ENCODE results near the gene CZIB. TPM values are rescaled to one million over a fixed set of nuclear protein-coding genes. Genes with fewer than 3 reads are reported as not detected.

Gene CZIB
- total RNA-seq, 1 donor from 2014 or later = 60.2 TPM

DNA sequence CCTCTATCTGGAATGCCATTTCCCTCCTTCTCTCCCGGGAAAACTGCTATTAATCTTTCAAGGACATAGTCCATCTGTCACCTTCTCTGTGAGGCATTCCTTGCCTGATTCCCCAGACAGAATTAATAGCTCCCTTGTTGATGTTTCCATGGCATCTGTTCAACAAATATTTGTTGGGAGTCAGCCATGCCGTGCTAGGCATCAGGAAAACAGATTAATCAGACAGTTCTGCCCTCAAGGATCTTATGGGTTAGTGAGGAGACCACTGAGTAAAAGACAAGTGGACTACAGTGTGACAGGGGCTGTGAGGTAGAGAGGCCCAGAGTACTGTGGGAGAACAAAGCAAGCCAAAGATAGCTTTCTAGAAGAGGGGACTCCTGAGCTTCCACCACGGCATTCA lies 29.3 kb upstream of the CZIB start:
- intact Hi-C loops (cut with DNase I) = no loop called here
- DNase-seq = no peak

DNA sequence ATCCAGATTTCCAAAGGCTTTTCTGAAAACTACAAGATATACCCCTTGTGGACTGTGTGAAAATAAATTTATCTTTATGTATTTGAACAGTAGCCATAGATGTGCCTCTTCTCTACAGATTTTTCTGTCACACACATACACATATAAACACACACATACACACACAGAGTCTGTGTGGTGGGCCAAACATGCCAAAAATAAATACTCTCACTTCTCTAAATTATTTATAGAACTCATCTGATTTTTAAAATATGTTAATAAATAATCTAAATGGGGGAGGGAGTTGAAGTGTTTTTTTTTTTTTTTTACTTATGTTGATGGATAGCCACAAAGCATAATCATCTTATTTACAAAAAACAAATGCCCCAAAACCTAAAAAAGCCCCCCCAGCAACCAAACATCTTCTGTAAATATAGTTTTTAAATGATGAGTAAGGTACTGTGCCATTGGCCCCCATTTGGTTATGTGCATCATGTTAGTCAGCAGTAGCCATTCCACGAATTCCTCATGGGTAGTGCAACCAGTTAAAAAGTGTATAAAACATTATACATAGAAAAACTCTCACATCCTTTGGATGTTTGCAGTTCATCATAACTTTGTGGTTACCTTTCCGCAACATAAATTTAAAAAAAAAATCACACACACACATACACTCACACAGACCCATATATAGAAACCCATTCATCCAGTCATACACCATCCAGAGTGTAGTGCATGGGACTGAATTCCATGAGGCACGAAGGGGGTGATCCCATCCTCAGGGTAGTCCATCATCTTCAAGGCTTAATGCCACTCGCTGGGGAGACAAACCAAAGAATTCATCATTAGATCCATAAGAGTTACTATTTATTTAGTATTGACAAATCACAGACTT lies 26.1 kb upstream of the CZIB start:
- Histone ChIP-seq H3K36me3 (no peaks in the 10 kb centered on the region), H3K4me3 (no peak overlapping the region), H3K27ac (no peak overlapping the region), H3K27me3 (ENCODE audit: low read depth) (no peaks in the 10 kb centered on the region), H3K4me1 (no peaks in the 10 kb centered on the region), H3K9me3 (no peaks in the 10 kb centered on the region)
- DNase-seq (no peak), ATAC-seq (no peak)
- TF ChIP-seq, protein P1, sequence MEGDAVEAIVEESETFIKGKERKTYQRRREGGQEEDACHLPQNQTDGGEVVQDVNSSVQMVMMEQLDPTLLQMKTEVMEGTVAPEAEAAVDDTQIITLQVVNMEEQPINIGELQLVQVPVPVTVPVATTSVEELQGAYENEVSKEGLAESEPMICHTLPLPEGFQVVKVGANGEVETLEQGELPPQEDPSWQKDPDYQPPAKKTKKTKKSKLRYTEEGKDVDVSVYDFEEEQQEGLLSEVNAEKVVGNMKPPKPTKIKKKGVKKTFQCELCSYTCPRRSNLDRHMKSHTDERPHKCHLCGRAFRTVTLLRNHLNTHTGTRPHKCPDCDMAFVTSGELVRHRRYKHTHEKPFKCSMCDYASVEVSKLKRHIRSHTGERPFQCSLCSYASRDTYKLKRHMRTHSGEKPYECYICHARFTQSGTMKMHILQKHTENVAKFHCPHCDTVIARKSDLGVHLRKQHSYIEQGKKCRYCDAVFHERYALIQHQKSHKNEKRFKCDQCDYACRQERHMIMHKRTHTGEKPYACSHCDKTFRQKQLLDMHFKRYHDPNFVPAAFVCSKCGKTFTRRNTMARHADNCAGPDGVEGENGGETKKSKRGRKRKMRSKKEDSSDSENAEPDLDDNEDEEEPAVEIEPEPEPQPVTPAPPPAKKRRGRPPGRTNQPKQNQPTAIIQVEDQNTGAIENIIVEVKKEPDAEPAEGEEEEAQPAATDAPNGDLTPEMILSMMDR (IDR thresholded peaks at IDR 0.05) = no peak
- intact Hi-C loops (cut with DNase I) = no loop called here

More for the DNA sequence above, 29.3 kb upstream of the CZIB start:
- no peaks in the 10 kb centered on the region for H3K27me3 ChIP-seq (ENCODE audit: low read depth)
- no peak overlapping the region for H3K27ac ChIP-seq
- no peaks in the 10 kb centered on the region for H3K36me3 ChIP-seq
- no peaks in the 10 kb centered on the region for H3K4me1 ChIP-seq
- H3K4me3 ChIP-seq = no peak overlapping the region
- TF ChIP-seq, protein P1 (IDR thresholded peaks at IDR 0.05) = no peak
- no peak for ATAC-seq
- no peaks in the 10 kb centered on the region for H3K9me3 ChIP-seq

DNA sequence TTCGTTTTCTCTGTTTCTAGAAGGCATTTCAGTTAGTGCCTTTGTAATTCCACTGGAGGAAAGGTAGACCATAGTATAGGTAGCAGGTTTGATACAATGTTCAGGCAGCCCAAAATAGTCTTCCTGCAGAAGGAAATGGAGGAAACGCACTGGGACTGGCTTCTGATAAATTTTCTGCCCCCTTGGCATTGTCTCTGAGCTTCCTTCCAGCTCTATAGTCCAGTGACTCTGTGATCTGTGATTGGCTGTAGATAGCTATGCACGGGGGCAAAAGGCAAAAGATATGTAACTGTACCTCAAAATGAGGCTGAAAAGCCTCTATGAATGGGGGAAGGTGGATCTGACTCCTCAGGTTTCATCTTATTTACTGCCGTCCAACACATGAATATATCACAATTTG lies 23.7 kb upstream of the CZIB start:
- Histone ChIP-seq H3K9me3 (no peaks in the 10 kb centered on the region), H3K36me3 (no peaks in the 10 kb centered on the region), H3K27me3 (ENCODE audit: low read depth) (no peaks in the 10 kb centered on the region), H3K4me3 (no peak overlapping the region), H3K4me1 (no peaks in the 10 kb centered on the region), H3K27ac (no peak overlapping the region)
- TF ChIP-seq, protein P1 (IDR thresholded peaks at IDR 0.05) = no peak
- intact Hi-C loops (cut with DNase I) = no loop called here
- DNase-seq (no peak), ATAC-seq (no peak)

DNA sequence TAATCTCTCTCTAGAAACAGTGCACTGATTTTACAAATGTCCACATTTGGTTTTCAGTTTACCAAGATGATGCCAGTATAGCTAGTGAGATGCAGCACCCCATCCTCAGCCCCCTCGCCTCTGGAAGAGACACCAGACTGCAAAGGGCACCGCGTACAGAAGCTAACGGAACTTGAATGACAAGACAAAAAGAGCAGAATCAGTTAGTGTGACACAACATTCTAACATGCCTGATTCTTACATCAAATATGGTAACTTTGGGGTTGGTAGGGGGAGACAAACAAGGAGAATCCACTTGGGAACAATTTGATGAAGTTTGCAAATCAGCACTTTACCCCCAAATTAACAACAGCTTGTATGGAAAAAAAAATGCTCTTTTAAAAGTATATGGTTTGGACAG lies 21.9 kb upstream of the CZIB start:
- H3K27ac ChIP-seq = no peak overlapping the region
- peaks cover 9% of the 10 kb centered on the region for H3K4me1 ChIP-seq
- no peak for ATAC-seq
- no peak for DNase-seq
- intact Hi-C loops (cut with DNase I) = no loop called here
- H3K36me3 ChIP-seq = no peaks in the 10 kb centered on the region
- H3K4me3 ChIP-seq = no peak overlapping the region
- no peaks in the 10 kb centered on the region for H3K27me3 ChIP-seq (ENCODE audit: low read depth)
- no peaks in the 10 kb centered on the region for H3K9me3 ChIP-seq
- TF ChIP-seq, protein P1 (IDR thresholded peaks at IDR 0.05) = no peak

DNA sequence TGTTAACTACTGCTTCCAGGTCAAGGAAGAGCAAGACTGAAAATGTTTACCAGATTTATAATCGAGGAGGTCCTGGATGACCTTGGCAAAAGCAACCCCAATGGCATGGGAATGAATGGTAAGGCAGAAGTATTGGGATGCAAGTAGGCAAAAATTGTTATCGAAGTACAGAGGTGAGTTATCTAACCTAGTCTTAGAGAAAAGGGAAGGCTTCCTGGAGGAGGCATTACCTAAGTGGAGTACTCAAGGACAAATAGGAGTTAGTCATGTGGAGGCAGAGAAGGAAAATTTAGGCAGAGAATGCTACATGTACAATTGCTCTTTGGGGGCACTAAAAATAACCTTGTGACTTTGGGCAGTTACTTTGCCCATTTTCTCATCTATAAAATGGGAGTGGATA lies 21.4 kb upstream of the CZIB start:
- no peaks in the 10 kb centered on the region for H3K27me3 ChIP-seq (ENCODE audit: low read depth)
- DNase-seq (no peak), ATAC-seq (no peak)
- H3K9me3 ChIP-seq = no peaks in the 10 kb centered on the region
- intact Hi-C loops (cut with DNase I) = no loop called here
- H3K36me3 ChIP-seq = no peaks in the 10 kb centered on the region
- peaks cover 15% of the 10 kb centered on the region for H3K4me1 ChIP-seq
- no peak overlapping the region for H3K4me3 ChIP-seq
- TF ChIP-seq, protein P1 (IDR thresholded peaks at IDR 0.05) = no peak
- H3K27ac ChIP-seq = no peak overlapping the region
